ENCODE measurements around the gene UBALD2. TPM values are rescaled to one million over a fixed set of nuclear protein-coding genes. Genes with fewer than 3 reads are reported as not detected.

The UBALD2 gene
- total and polyA plus RNA-seq, 2 of the 13 experiments (the other 11 are each of a cell fraction or from before 2014, with no cell fraction given): 3.3 to 89.7 TPM

GRCh38 chr17:76276461-76277299, 11.5 kb downstream of the UBALD2 start:
- in situ Hi-C loops (cut with HindIII; ENCODE audit: extremely low pct_ligation_motif_present, low pct_unique_long_range_greater_than_20kb): loop anchor here (5.0 kb wide), 1 partner anchor 154 kb away; no protein-coding TSS in a partner anchor
- Histone ChIP-seq H3K4me2 (ENCODE audit: low read depth, low read length) (no peak overlapping the region), H2AFZ (ENCODE audit: low read length) (no peak overlapping the region), H3K4me3 (replicated peaks in 1 of 3; ENCODE audit: insufficient read depth in 1 of 3, low read depth in 2 of 3, low read length in 3 of 3) (no peak overlapping the region), H3K36me3 (replicated peaks in 1 of 2; ENCODE audit: control insufficient read depth in 1 of 2, insufficient read depth in 2 of 2, low read length in 2 of 2) (no peaks in the 10 kb centered on the region), H4K20me1 (ENCODE audit: insufficient read depth, low read length) (no peaks in the 10 kb centered on the region), H3K79me2 (ENCODE audit: insufficient read depth, low read length) (no peaks in the 10 kb centered on the region), H3K9me3 (ENCODE audit: low read length) (no peaks in the 10 kb centered on the region), H3K27ac (ENCODE audit: extremely low read length, insufficient read depth, low read length) (no peak overlapping the region), H3K27me3 (ENCODE audit: control insufficient read depth in 1 of 2, insufficient read depth in 2 of 2, low read length in 2 of 2) (no peaks in the 10 kb centered on the region), H3K4me1 (ENCODE audit: insufficient read depth, low read length) (peaks cover 13% of the 10 kb centered on the region), H3K9ac (ENCODE audit: insufficient read depth, low read depth, low read length) (no peak overlapping the region)
- ChIA-PET POLR2A (no interaction called here), CTCF (ENCODE audit: low intra/inter-chr PET ratio, low total read pairs) (interaction anchor here (0.8 kb wide), 1 partner anchor 155 kb away, joined by 4 read pairs; no protein-coding TSS in a partner anchor)
- ATAC-seq (no peak), FAIRE-seq (no peak), DNase-seq (ENCODE audit: low spot score) (no peak)
- TF ChIP-seq, protein P1, sequence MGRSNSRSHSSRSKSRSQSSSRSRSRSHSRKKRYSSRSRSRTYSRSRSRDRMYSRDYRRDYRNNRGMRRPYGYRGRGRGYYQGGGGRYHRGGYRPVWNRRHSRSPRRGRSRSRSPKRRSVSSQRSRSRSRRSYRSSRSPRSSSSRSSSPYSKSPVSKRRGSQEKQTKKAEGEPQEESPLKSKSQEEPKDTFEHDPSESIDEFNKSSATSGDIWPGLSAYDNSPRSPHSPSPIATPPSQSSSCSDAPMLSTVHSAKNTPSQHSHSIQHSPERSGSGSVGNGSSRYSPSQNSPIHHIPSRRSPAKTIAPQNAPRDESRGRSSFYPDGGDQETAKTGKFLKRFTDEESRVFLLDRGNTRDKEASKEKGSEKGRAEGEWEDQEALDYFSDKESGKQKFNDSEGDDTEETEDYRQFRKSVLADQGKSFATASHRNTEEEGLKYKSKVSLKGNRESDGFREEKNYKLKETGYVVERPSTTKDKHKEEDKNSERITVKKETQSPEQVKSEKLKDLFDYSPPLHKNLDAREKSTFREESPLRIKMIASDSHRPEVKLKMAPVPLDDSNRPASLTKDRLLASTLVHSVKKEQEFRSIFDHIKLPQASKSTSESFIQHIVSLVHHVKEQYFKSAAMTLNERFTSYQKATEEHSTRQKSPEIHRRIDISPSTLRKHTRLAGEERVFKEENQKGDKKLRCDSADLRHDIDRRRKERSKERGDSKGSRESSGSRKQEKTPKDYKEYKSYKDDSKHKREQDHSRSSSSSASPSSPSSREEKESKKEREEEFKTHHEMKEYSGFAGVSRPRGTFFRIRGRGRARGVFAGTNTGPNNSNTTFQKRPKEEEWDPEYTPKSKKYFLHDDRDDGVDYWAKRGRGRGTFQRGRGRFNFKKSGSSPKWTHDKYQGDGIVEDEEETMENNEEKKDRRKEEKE (IDR thresholded peaks at IDR 0.05): no peak
- TF ChIP-seq TARDBP (CRISPR knock-in tag; IDR thresholded peaks at IDR 0.05): 0 out of 2 replicates have a peak, but pooled peaks have one; percentile 33
- intact Hi-C loops (cut with micrococcal nuclease; ENCODE audit: unreplicated experiment): loop anchor here (10.0 kb wide), 1 partner anchor 92 kb away; no protein-coding TSS in a partner anchor
- BruUV-seq (replicated peaks): no TSS peak
- WGBS (ENCODE audit: low lambda C conversion rate): 92% methylated on average over 19 of the region's 19 CpGs

Data from HepG2 (cell line).